HG02852 (cell line): ENCODE results near the gene C2orf66.

Experiments used
- ATAC-seq: cut with Tn5 transposase; IDR thresholded peaks from one replicate; pipeline ENCODE4 v1.9.1; 2021; ENCODE audit warnings: mild to moderate bottlenecking, moderate library complexity; ENCODE audit not compliant: unreplicated experiment

Gene C2orf66

DNA sequence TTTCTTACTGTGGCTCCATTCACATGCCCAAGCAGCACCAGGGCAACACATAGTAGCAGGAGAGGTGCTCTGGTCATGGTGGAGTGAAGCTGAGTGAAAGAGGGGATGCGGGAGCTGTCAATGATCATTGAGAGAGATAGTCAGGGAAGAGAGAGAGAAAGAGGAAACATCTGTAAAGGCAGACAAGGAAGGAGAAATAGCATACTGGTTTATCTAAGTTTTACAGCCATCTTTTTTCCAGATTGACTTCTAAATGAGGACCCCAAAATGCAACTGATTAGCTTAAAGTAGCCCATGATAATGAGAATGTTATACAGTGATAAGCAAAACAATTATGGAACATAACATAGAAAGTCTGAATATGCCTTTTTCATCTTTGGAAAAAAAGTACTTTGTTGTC lies at the start of gene C2orf66:
Gene C2orf66, minus strand, starts transcription at position 96 of the 400 bp plus-strand sequence. Its CDS starts 19 bp downstream, at position 77.
- ATAC-seq, result no peak

DNA sequence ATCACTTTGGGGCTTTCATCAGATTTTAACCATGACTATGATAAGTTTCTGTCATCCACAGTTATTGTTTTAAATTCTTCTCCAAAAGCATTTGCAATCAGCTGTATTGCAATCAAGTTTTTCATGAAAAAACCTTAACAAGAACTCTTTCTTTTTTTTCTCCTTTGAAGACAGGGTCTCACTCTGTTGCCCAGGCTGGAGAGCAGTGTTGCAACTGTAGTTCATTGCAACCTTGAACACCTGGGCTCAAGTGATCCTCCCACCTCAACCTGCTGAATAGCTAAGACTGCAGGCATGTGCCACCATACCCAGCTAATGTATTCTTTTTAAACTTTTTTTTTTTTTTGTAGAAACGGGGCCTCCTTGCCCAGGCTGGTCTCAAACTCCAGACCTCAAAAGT lies 45.5 kb upstream of the C2orf66 start:
- no peak for ATAC-seq

DNA sequence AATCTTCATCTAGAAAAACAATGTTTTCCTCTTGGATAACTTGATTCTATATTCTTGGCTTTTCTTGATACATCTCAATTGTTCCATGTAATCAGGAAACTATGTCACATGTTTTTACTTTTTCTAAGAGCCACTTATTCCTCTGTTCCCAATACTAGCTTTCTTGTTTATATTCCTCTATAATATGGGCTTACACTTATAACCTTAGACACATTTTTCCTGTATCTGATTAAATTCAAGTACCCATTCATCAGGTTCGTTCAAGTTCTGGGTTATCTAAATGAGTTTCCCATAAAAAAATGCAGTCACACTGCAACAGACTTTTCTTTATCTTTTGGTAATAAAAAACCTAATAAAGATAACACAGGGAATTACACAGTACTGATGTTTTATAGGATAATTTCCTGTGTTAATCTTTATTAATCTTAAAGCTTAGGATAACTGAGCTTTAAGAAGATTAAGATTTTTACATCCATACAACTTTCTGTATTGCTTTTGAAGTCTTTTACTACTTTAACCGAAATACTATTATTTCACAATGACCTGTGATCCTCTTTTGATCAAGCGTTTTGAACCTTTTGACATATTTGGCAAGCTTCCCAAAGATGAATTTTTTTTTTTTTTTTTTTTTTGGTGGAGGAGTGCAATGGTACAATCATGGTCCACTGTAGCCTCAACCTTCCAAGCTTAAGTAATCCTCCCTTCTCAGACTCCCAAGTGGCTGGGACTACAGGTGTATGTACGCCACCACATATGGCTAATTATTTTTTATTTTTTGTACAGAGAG lies 44.3 kb upstream of the C2orf66 start:
- no peak for ATAC-seq

DNA sequence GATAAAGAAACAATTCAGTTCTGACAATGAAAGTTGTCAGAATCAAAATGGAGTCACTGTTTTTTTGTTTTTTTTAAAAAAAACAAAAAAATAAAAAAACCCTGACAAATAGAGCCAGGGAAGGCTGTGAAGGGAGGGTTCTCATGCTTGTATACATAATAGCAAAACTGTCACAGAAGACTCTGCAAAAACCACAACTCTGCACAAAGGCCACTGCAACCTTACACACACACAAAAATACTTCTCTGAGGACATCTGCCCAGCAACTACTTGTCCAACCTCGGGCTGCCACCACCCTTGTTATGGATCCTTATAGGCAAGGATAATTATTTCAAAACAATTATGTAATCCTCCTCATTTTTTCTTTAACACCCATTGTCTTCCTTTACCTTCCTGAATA lies 41.9 kb upstream of the C2orf66 start:
- ATAC-seq, result no peak

DNA sequence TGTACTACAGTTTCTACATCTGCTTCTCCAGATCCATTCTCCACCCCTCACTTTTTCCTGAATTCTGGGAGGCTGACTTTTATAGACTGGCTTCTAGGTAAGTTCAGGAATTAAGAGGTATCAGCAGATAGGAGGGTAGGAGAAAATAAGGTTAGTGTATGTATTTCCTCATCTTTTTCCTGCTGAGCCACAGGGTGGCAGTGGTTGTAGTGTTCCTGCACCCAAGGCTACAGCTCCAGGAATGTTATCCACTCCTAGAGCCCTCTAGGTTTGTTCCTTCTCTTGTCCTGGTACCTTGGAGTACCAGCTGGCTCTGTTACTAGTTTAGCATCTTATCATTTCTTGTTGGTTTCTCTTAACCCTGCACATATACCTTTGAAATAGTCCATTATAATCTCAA lies 40.7 kb upstream of the C2orf66 start:
- ATAC-seq, result no peak

DNA sequence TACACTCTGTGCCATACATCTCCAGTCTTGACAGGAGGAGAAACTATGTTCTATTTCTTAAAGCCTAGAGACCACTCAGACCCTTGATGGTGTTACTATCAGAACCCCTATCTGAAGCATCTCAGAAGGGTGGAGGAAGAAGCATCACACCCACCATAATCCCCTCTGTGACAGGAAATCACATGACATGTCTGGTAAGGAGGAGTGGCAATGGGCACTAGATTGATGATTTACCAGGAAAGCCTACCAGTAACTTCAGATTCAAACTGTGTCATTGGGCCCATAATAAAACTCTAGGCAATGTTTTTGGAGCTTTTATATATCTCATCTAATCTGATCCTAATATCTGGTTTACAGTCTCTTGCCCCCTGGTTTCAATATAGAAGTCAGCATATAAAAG lies 37.1 kb upstream of the C2orf66 start:
- no peak for ATAC-seq

DNA sequence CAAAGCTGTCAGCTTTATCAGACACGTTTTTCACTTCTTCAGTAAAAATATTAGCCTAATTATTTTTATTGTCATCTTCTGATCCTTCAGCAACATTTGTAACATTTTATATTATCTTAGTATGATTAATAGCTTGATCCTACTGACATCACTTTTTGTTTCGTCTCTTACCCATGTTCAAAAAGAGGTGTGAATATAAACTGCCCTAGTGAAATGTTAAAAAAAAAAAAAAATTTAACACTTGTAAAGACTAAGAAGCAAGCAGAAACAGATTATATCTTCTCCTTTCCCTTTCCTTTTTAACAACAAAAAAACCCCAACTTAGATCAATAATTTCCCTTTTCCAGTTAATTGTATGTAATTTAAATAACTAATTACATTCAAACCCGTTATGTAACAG lies 36.2 kb upstream of the C2orf66 start:
- ATAC-seq, result no peak

DNA sequence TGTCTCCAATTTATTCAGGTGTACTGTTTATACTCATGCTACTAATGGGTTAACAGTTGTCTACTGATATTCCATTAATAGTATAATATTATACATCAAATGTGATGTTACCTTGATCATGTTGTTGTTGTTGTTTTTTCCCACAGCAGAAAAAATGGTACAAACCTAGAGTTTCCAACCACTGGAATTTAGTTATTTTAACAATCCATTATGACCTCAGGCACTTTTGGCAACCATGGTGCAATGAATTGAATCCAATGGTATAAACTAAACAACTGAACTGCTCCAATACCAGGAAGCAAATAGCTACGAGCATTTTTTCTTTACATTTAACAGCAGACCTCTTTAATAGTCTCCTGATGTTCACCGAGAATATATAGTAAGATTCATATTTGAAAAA lies 31.0 kb upstream of the C2orf66 start:
- ATAC-seq, result no peak

DNA sequence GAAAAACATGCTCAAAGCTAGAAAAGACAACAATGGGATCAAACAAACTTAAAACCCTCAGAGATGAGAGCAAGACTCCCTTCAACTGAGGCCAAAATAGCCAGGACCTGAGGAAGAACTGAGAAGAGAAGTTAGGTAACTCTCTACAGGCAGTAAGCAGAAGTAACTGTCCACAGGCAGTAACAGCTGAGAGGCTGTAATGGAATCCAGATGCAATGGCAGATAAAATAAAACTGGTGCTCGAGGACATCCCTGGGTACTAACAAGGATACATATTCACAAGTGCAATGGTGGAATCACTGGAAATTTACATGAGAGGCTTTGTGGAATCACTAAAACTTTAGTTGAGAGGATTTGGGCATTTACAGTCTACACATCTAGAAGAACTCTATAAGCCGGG lies 30.4 kb upstream of the C2orf66 start:
- ATAC-seq, result no peak

DNA sequence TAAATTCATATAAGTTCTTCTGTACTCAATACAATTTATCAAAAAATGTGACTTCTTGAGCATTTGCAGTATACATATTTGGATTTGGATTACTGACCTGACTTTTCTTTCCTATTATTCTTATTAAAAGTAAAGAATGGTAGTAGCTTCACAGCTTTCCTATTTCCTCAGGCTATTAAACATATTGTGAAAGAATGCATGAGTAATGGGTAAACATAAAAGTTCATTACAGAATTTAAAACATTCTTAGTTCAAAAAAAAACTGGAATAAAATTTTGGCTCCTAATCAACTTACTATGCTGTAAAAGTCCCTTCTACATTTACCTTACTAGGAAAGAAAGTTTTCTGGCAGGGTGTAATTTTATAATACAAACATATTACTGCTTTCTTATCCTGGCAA lies 27.3 kb upstream of the C2orf66 start:
- ATAC-seq, result no peak

DNA sequence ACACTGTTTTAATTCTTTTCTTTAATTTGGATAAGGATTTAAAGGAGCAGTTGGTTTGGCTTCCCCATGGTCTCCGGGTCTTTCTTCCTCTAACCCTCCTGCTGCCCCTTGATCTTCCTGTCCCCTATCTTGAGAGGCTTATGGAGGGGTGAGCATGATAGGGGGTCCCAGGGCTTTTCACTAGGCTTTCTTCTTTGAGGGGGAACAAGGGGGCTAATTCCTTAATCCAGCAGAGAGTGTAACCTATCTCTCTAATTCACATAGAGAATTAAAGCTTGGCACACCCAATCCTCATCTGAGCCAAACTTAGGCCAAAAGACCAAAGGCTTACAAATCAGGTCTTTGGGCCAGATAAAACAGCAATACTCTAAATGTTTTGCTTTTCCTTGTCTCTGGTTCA lies 21.5 kb upstream of the C2orf66 start:
- ATAC-seq, result no peak

DNA sequence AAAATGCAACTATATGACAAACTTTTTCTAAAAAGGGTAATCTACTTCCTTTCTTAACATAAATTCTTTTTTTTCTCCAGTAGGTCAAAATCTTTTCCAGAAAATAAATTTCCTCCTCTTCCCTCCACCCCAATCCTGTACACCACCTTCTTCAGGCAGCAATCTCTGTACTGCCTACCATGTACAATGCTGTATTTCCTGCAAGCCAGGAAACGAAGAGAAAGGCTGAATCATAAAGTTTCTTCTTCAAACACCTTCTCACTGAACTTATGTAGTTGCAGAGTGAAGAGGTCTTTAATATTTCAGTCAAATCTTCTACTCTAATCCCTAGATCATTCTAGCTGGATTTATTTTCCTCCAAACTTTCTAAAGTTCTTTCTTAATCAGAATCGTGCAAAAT lies 18.2 kb upstream of the C2orf66 start:
- ATAC-seq, result no peak

DNA sequence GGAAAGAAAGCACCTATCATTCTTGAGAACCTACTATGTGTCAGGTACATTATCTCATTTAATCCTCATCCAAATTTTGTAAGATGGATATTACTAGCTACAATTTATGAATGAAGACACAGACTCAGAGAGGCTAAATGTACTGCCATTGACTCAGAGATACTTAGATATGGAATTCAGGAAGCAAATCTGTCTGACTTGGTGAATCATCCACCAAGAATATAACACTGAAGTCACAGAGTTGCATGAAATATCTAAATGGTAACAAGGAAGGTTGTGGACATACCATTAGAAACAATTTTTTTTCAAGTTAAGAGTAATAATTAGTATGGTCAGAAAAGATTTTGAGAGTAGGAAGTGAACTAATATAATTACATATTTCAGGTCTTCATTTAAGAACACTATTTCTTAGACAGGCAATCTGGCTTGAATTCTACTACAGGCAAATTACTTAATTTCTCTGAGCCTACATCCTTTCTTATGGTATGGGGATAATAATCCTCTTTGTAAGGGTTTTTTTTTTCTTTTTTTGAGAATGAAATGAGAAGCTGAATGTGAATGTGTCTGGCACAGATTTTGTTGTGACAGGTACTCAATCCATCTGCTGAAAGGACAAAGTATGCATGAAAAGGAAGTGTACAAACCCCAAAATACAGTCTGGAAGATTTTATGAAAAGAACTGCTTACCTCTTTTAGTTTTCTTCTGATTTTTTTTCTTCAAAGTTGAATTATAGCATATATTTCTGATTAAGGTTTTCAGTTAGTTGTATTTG lies 14.8 kb upstream of the C2orf66 start:
- ATAC-seq, result no peak

DNA sequence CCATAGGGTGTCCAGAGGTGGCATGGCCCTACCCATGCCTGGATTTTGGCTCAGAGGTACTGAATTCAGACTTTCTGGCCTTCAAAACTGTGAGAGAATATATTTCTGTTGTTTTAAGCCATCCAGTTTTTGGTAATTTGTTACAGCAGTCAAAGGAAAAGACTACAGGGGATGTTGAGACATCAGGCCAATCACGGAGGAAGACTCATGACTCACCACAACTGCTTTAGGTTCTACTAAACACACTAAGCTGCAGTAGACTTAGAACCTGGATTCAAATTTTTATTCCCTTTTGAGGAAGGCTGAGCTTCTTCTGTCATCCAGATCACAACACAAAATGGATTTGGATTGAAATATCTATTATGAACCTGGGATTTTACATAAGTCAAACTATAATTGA lies 12.0 kb upstream of the C2orf66 start:
- ATAC-seq, result no peak

DNA sequence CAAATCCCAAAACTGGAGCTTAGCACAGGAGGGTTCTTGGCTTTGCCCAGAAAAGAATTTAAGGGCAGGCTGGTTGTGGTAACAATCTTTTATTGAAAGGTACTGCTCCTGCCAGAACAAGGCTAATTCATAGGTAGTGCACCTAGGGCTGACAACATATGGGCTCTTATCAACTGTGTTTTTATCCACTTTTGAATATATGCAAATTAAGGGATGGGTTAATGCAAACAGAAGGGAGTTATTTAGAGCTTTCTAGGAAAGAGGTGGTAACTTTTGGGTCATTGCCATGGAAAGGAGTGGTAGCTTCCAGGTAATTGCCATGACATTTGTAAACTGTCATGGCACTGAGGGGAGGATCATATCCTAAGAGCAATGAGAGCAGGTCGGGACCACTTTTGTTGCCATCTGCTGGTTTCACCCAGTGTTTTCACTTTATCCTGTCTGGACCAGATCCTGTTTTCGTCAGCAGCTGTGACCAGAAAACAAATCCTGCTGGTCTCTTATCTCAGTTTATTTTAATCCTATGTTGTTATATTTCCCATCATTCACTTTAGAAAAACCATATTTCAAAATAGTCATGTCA lies 981 bp downstream of the C2orf66 start:
- no peak for ATAC-seq

DNA sequence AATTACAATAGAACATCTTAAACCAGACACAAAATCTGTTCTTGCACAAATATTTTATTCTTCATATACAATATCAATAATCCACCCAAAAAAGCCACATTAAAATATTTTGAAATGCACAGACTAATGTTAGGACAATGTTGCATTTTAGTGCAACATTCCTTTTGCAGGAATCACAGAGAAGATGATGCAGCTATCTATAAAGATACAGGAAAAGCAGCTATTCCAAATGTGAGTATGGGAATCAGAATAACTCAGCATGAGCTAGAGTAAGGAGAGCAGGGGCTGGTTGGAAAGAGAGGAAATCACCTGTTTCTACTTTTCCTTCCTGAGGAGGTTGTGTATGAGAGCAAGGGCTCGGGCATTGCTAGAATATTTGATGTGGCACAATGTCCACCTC lies 4.8 kb downstream of the C2orf66 start:
- ATAC-seq, result no peak

DNA sequence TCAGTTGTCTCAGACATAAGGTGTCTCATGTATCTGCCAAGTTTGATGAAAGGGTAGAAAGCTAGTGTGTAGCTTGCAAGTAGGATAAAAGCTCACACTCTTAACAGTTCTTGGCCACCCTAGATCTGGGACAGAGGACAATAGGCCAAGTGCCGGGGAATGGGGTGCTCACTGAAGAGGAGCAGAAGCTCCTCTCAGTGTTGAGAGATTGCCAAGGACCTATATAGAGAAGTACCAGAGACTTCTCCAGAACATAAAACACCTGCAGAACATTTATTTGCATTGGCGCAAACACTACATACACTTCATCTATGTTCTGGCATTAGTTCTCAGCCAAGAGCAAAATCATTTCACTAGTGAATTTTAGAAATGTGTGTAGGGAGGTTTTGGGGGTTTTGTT lies 6.8 kb downstream of the C2orf66 start:
- no peak for ATAC-seq

DNA sequence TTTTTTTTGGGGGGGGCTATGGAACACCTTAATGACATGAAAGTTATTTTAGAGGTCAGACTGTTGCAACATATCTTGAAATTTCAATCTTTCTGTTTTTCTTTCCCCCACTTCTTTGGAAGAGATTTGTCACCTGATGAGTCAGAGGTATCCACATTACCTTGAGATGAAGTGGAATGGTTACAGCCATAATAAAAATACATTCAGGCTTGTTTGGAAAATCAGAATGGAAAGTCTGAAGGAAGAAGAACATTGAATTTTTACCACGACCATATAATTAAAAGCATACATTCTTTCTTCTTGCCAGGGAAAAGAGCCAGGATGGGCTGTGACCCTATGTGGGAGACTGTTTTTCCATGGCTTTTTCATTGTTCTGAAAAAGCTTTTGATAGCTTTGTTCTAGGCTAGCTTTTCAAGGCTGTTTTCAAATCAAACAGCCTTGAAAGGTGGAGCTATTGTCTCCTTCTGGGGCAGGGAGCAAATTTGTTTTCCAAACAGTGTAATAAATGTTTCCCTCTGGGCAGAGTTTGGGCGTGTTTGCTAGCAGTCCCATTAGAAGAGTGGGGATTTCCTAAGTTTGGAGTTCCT lies 7.4 kb downstream of the C2orf66 start:
- ATAC-seq, result no peak

DNA sequence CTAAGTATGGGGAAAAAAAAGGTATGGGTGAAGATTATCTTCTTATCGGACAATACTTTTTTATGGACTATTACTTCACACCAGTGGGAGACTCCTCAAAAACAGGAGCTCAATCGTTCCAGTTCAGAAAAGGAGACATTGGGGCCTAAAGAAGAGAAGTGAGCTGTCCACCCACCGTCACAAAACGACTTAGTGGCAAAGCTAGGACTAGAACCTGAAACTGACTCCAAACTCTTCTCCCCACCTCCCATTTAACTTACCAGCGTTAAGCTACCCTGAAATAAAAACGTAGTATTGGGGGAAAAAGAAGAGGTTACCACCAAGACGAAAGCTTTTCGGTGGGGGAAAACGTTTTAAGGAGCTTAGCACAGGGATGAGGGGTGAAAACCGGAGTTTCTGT lies 10.2 kb downstream of the C2orf66 start:
- ATAC-seq, result peak; percentile 6

DNA sequence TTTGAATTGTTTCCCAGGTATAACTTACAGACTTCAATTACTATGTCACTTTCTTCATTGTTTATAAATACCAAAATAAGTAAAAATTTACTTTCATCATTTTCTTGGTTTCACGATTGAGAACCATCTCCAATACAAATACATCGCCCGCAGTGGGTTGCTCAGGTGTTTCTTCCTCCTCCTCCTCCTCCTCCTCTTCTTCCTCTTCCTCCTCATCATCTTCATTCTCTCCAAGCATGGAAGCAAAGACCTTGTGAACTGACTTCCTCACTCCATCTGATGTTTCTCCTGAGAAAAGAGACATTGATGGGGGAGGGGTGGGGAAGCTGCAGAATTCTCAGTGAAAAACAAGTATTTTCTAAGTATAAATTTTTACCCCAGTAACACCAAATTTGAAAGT lies 16.3 kb downstream of the C2orf66 start:
- no peak for ATAC-seq

DNA sequence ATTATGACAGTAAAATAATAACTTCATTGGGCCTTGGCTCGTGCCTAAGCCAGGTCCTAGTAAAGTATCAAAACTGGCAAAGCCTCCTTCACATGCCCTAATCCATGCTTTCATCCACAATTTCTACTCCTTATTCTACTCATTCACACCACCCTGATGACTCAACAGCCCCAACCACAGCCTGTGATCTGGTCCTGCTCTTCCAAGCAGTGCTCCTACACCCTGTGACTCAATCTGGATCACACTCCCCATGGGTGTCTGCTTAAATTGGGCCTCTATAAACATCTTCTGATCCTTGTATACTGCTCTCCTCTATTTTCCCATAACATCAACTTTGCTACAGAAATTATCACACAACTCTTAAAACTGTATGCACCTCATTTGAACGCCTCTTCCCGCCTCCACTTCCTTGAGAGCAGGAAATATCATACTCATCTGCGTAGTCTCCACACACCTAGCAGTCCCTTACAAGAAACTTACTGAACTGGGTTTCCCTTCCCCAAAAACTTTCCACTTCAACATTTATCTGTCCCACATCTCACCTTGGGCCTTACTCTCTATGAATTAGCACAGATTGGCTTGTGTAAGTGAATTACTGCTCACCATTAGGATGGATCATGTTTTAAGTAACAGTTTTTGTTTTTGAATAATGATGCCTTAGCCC lies 25.6 kb downstream of the C2orf66 start:
- ATAC-seq, result no peak
